ENCODE results near the gene MYO1E.

MYO1E gene

DNA sequence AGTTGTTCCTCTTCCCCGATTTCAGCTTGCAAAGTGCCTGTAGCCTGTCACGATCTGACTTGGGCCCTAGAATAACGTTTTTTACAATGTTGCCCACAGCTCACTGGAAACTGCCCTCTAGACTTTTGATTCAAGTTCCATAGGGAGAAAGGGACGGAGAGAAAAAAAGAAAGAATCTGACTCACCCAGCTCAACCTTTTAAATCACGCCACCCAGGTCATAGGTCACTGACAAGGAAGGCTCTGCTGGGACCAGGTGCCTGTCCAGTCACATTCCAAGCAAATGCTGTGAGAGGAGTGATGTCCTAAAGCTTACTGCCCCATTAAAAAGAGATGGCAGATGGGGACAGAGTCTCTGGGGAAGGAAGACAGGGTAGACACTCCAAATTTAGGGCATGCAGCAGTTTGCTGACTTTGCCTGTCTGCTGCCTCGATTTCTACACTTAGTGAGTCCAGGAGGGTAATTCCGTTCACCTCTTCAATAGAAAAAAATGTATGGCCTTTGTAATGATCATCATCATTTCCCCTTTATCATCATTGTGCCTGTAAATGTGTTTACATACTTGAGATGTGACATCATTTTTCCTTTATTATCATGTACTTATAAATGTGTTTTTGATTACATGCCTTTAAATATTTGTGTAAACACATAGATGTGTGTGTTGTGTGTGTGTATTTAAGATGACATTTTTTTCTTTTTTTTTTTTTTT, 8.4 kb upstream of the MYO1E start:
- Mint-ChIP-seq H3K27me3 (ENCODE audit: low read depth) (no peaks in the 10 kb centered on the region), H3K4me3 (no peak overlapping the region), H3K36me3 (ENCODE audit: low read depth) (peaks cover 8% of the 10 kb centered on the region), H3K9me3 (no peaks in the 10 kb centered on the region), H3K4me1 (no peaks in the 10 kb centered on the region), H3K27ac (no peak overlapping the region)
- TF ChIP-seq, protein P1, sequence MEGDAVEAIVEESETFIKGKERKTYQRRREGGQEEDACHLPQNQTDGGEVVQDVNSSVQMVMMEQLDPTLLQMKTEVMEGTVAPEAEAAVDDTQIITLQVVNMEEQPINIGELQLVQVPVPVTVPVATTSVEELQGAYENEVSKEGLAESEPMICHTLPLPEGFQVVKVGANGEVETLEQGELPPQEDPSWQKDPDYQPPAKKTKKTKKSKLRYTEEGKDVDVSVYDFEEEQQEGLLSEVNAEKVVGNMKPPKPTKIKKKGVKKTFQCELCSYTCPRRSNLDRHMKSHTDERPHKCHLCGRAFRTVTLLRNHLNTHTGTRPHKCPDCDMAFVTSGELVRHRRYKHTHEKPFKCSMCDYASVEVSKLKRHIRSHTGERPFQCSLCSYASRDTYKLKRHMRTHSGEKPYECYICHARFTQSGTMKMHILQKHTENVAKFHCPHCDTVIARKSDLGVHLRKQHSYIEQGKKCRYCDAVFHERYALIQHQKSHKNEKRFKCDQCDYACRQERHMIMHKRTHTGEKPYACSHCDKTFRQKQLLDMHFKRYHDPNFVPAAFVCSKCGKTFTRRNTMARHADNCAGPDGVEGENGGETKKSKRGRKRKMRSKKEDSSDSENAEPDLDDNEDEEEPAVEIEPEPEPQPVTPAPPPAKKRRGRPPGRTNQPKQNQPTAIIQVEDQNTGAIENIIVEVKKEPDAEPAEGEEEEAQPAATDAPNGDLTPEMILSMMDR (IDR thresholded peaks at IDR 0.05; ENCODE audit: unreplicated experiment in 3 of 3), result no peak

DNA sequence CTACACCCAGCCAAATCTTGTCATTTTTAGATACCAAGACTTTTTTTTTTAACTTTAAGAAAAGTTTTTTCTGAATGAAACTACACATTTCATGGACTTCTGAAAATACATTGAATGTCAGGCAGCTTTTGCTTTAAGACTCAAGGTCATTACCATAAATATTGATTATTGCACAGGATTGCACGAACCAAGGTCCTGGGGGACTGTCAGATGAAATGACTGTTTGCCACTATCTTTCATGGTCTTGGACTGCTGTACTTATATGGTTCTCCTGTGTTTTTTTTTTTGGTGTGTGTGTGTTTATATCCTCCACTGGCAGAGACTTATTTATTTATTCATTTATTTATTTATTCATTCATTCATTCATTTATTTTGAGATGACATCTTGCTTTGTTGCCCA, 6.9 kb upstream of the MYO1E start:
- Mint-ChIP-seq H3K4me3 (no peak overlapping the region), H3K27ac (no peak overlapping the region), H3K36me3 (ENCODE audit: low read depth) (peaks cover 4% of the 10 kb centered on the region), H3K27me3 (ENCODE audit: low read depth) (no peaks in the 10 kb centered on the region), H3K9me3 (no peaks in the 10 kb centered on the region), H3K4me1 (no peaks in the 10 kb centered on the region)
- TF ChIP-seq, protein P1 (IDR thresholded peaks at IDR 0.05; ENCODE audit: unreplicated experiment in 3 of 3), result no peak

DNA sequence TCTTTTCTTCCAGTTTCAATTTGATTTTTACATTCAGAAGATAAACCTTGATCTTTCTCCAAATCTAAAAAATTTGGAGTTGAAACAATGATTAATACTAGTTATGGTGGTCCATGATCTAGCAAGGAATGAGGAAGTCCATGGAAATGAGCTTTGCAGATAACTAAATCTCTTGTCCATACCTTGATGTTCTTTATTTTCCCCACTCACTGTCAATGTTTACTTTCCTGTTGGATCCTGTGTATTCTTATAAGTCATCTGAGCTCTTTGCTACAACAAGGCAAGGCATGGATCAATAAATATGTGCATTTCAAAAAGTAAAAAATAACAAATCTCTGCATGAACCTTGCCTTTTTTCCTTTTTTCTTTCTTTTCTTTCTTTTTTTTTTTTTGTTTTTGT, 6.2 kb upstream of the MYO1E start:
- Mint-ChIP-seq H3K4me1 (peaks cover 5% of the 10 kb centered on the region), H3K4me3 (no peak overlapping the region), H3K27me3 (ENCODE audit: low read depth) (no peaks in the 10 kb centered on the region), H3K36me3 (ENCODE audit: low read depth) (peaks cover 4% of the 10 kb centered on the region), H3K27ac (no peak overlapping the region), H3K9me3 (no peaks in the 10 kb centered on the region)
- TF ChIP-seq, protein P1 (IDR thresholded peaks at IDR 0.05; ENCODE audit: unreplicated experiment in 3 of 3), result no peak

GRCh38 chr15:59377924-59378323, 5.3 kb upstream of the MYO1E start:
- Mint-ChIP-seq H3K9me3 (no peaks in the 10 kb centered on the region), H3K4me3 (no peak overlapping the region), H3K27me3 (ENCODE audit: low read depth) (peaks cover 1% of the 10 kb centered on the region), H3K4me1 (peaks cover 11% of the 10 kb centered on the region), H3K27ac (no peak overlapping the region), H3K36me3 (ENCODE audit: low read depth) (peaks cover 4% of the 10 kb centered on the region)
- TF ChIP-seq, protein P1 (IDR thresholded peaks at IDR 0.05; ENCODE audit: unreplicated experiment in 3 of 3), result no peak

- H3K36me3 Mint-ChIP-seq (ENCODE audit: low read depth), result peaks cover 4% of the 10 kb centered on the region
These were observed 4.1 kb upstream of the MYO1E start for GRCh38 chr15:59376733-59377132.

More at GRCh38 chr15:59376733-59377132, 4.1 kb upstream of the MYO1E start:
- H3K4me1 Mint-ChIP-seq, result peaks cover 11% of the 10 kb centered on the region
- H3K27me3 Mint-ChIP-seq (ENCODE audit: low read depth), result peaks cover 5% of the 10 kb centered on the region
- H3K4me3 Mint-ChIP-seq, result peak overlapping the region in 2 of 3 experiments; percentile 12 to 46
- no peak overlapping the region for H3K27ac Mint-ChIP-seq
- H3K9me3 Mint-ChIP-seq, result no peaks in the 10 kb centered on the region
- TF ChIP-seq, protein P1 (IDR thresholded peaks at IDR 0.05; ENCODE audit: unreplicated experiment in 3 of 3), result peak in 2 of 3 experiments; percentile 15 to 18

All from nephron (organoid).